Activated B cell treated with CpG ODN at 0.5 μM for 24 hours (primary cell): Measurements from ENCODE around the gene SOX6. TPM values are rescaled to one million over a fixed set of nuclear protein-coding genes. Genes with fewer than 3 reads are reported as not detected.
"Not testable (repeated sequence)": the region's sequence is repeated elsewhere in the genome, so short reads cannot be mapped to it uniquely, and the experiment has no call there.

Experiments
- ATAC-seq: fragments of 200-7000 bp; cut with Tn5 transposase; one replicate; pipeline ENCODE4 v1.10.0; 2021; ENCODE audit warnings: low read depth, mild to moderate bottlenecking, moderate library complexity
- CTCF ChIA-PET: fragments of 350-600 bp; sonication (Branson Sonifier 250); formaldehyde crosslinking; loops from one replicate; lab custom pipeline; 2021; ENCODE audit warnings: antibody characterized with exemption; lab: Charles Lee
- POLR2A ChIA-PET: fragments of 350-600 bp; sonication (Branson Sonifier 250); formaldehyde crosslinking; loops from one replicate; lab custom pipeline; 2021; ENCODE audit warnings: antibody characterized with exemption; lab: Charles Lee
- DNase-seq: peaks from one replicate; pipeline ENCODE4 v3.0.0; 2022
- H3K27ac Mint-ChIP-seq: one replicate; pipeline ENCODE4 v1.8.0; 2020; ENCODE audit warnings: mixed read lengths
- H3K27me3 Mint-ChIP-seq: one replicate; pipeline ENCODE4 v1.8.0; 2021; ENCODE audit warnings: mixed read lengths
- H3K36me3 Mint-ChIP-seq: one replicate; pipeline ENCODE4 v1.8.0; 2021; ENCODE audit warnings: low read depth, mixed read lengths
- H3K4me1 Mint-ChIP-seq: one replicate; pipeline ENCODE4 v1.8.0; 2021; ENCODE audit warnings: mixed read lengths
- H3K4me3 Mint-ChIP-seq: one replicate; pipeline ENCODE4 v1.8.0; 2020; ENCODE audit warnings: mild to moderate bottlenecking, mixed read lengths
- H3K9me3 Mint-ChIP-seq: one replicate; pipeline ENCODE4 v1.8.0; 2020; ENCODE audit warnings: mixed read lengths
- CTCF ChIP-seq: fragments of 200-600 bp; IDR thresholded peaks from one replicate; pipeline ENCODE4 v1.8.0; 2022; ENCODE audit warnings: antibody characterized with exemption, mild to moderate bottlenecking
- intact Hi-C: fragments of 100-400 bp; cut with micrococcal nuclease; formaldehyde crosslinking; loops from one replicate; pipeline ENCODE4 v1.15.1; 2024
- total RNA-seq: library from RNA; stranded (reverse); gene quantifications from 2 replicates; pipeline ENCODE4 v1.2.3, GENCODE V29; 2022

Gene SOX6
- total RNA-seq, 1 donor from 2014 or later = not detected

GRCh38 chr11:16377746-16378145, 21.4 kb upstream of the SOX6 start:
- peaks cover 3% of the 10 kb centered on the region for H3K9me3 Mint-ChIP-seq

GRCh38 chr11:16375664-16376063, 19.3 kb upstream of the SOX6 start:
- H3K4me3 Mint-ChIP-seq, H3K36me3 Mint-ChIP-seq, H3K9me3 Mint-ChIP-seq, H3K4me1 Mint-ChIP-seq, POLR2A ChIA-PET, H3K27ac Mint-ChIP-seq, ATAC-seq, CTCF ChIA-PET, DNase-seq, intact Hi-C loops, H3K27me3 Mint-ChIP-seq: not testable (repeated sequence)

More at GRCh38 chr11:16377746-16378145, 21.4 kb upstream of the SOX6 start:
- DNase-seq (no peak), ATAC-seq (no peak)
- H3K4me1 Mint-ChIP-seq = no peaks in the 10 kb centered on the region
- no peaks in the 10 kb centered on the region for H3K36me3 Mint-ChIP-seq
- no peak overlapping the region for H3K4me3 Mint-ChIP-seq
- ChIA-PET CTCF (no interaction called here), POLR2A (no interaction called here)
- no peaks in the 10 kb centered on the region for H3K27me3 Mint-ChIP-seq
- H3K27ac Mint-ChIP-seq = no peak overlapping the region
- TF ChIP-seq CTCF = no peak
- intact Hi-C loops = no loop called here

- no peak for TF ChIP-seq CTCF
- no peaks in the 10 kb centered on the region for H3K36me3 Mint-ChIP-seq
- ChIA-PET POLR2A (no interaction called here), CTCF (no interaction called here)
- no peaks in the 10 kb centered on the region for H3K27me3 Mint-ChIP-seq
- ATAC-seq (no peak), DNase-seq (no peak)
- intact Hi-C loops = no loop called here
- H3K4me1 Mint-ChIP-seq = no peaks in the 10 kb centered on the region
- no peak overlapping the region for H3K27ac Mint-ChIP-seq
- H3K4me3 Mint-ChIP-seq = no peak overlapping the region
- peaks cover 3% of the 10 kb centered on the region for H3K9me3 Mint-ChIP-seq
These were observed 17.4 kb upstream of the SOX6 start for GRCh38 chr11:16373768-16374167.

GRCh38 chr11:16372355-16372754, 16.0 kb upstream of the SOX6 start:
- no peak overlapping the region for H3K27ac Mint-ChIP-seq
- ATAC-seq (no peak), DNase-seq (no peak)
- H3K27me3 Mint-ChIP-seq = no peaks in the 10 kb centered on the region
- peaks cover 3% of the 10 kb centered on the region for H3K9me3 Mint-ChIP-seq
- no peak overlapping the region for H3K4me3 Mint-ChIP-seq
- no peak for TF ChIP-seq CTCF
- POLR2A ChIA-PET = no interaction called here
- no peaks in the 10 kb centered on the region for H3K4me1 Mint-ChIP-seq
- CTCF ChIA-PET = no interaction called here
- intact Hi-C loops = no loop called here
- no peaks in the 10 kb centered on the region for H3K36me3 Mint-ChIP-seq

GRCh38 chr11:16367252-16367651, 10.9 kb upstream of the SOX6 start:
- no peaks in the 10 kb centered on the region for H3K27me3 Mint-ChIP-seq
- ChIA-PET CTCF (no interaction called here), POLR2A (no interaction called here)
- H3K27ac Mint-ChIP-seq = no peak overlapping the region
- no peak overlapping the region for H3K4me3 Mint-ChIP-seq
- DNase-seq (no peak), ATAC-seq (no peak)
- intact Hi-C loops = no loop called here
- H3K4me1 Mint-ChIP-seq = no peaks in the 10 kb centered on the region
- peaks cover 1% of the 10 kb centered on the region for H3K9me3 Mint-ChIP-seq
- no peak for TF ChIP-seq CTCF
- no peaks in the 10 kb centered on the region for H3K36me3 Mint-ChIP-seq

GRCh38 chr11:16365581-16366228, 9.4 kb upstream of the SOX6 start:
- peaks cover 2% of the 10 kb centered on the region for H3K9me3 Mint-ChIP-seq
- CTCF ChIA-PET = no interaction called here

More at GRCh38 chr11:16365581-16366228, 9.4 kb upstream of the SOX6 start:
- Mint-ChIP-seq H3K27ac (no peak overlapping the region), H3K4me3 (no peak overlapping the region), H3K27me3 (no peaks in the 10 kb centered on the region), H3K36me3 (no peaks in the 10 kb centered on the region), H3K4me1 (no peaks in the 10 kb centered on the region)
- DNase-seq (no peak), ATAC-seq (no peak)
- intact Hi-C loops = no loop called here
- POLR2A ChIA-PET = no interaction called here
- no peak for TF ChIP-seq CTCF
